SK-N-SH treated with all-trans-retinoic acid at 6 μM for 48 hours (cell line): ENCODE measurements around the gene YPEL1.

Experiments
- ARNTL ChIP-seq: fragments of 450-650 bp; formaldehyde crosslinking; IDR thresholded peaks from 2 replicates; pipeline ENCODE4 v1.5.0; 2020; ENCODE audit warnings: low read depth, mild to moderate bottlenecking, moderate library complexity, borderline replicate concordance
- ESRRG ChIP-seq: fragments of 250-450 bp; sonication (Bioruptor Pico); IDR thresholded peaks from 2 replicates; pipeline ENCODE4 v1.6.1; 2021; ENCODE audit warnings: mild to moderate bottlenecking
- OSR1 ChIP-seq: fragments of 250-450 bp; sonication (Bioruptor Pico); IDR thresholded peaks from 2 replicates; pipeline ENCODE4 v1.8.0; 2022; ENCODE audit warnings: moderate library complexity, mild to moderate bottlenecking, inconsistent platforms
- PATZ1 ChIP-seq: fragments of 250-450 bp; sonication (Bioruptor Pico); IDR thresholded peaks from 2 replicates; pipeline ENCODE4 v1.8.0; 2020; ENCODE audit warnings: mild to moderate bottlenecking, moderate library complexity, borderline replicate concordance
- PPARA ChIP-seq: fragments of 250-450 bp; sonication (Bioruptor Pico); IDR thresholded peaks from 2 replicates; pipeline ENCODE4 v1.5.0; 2020; ENCODE audit warnings: mild to moderate bottlenecking, borderline replicate concordance
- SNAI2 ChIP-seq: fragments of 250-450 bp; sonication (Bioruptor Pico); IDR thresholded peaks from 2 replicates; pipeline ENCODE4 v1.5.0; 2020; ENCODE audit warnings: mild to moderate bottlenecking, moderate library complexity
- TCF4 ChIP-seq: fragments of 250-450 bp; sonication (Bioruptor Pico); IDR thresholded peaks from 2 replicates; pipeline ENCODE4 v1.8.0; 2021; ENCODE audit warnings: mild to moderate bottlenecking, moderate library complexity, borderline replicate concordance
- TOX ChIP-seq: fragments of 250-450 bp; sonication (Bioruptor Pico); IDR thresholded peaks from 2 replicates; pipeline ENCODE4 v1.8.0; 2021; ENCODE audit warnings: mild to moderate bottlenecking, moderate library complexity, borderline replicate concordance
- TSHZ2 ChIP-seq: fragments of 250-450 bp; sonication (Bioruptor Pico); IDR thresholded peaks from 2 replicates; pipeline ENCODE4 v1.5.0; 2020; ENCODE audit warnings: mild to moderate bottlenecking, moderate library complexity

GRCh38 chr22:21771631-21771976 is 36.0 kb upstream of the YPEL1 start:
- TF ChIP-seq PATZ1 (CRISPR knock-in tag) (no peak), OSR1 (CRISPR knock-in tag) (no peak), ARNTL (CRISPR knock-in tag) (no peak), SNAI2 (CRISPR knock-in tag) (no peak), TOX (CRISPR knock-in tag) (no peak), TSHZ2 (no peak), ESRRG (CRISPR knock-in tag) (no peak), PPARA (CRISPR knock-in tag) (no peak), TCF4 (CRISPR knock-in tag) (no peak)
